HG03095 (cell line): Measurements from ENCODE around the gene DVL2.
"Not testable (repeated sequence)": the region's sequence is repeated elsewhere in the genome, so short reads cannot be mapped to it uniquely, and the experiment has no call there.

Experiments
- ATAC-seq: cut with Tn5 transposase; IDR thresholded peaks from one replicate; pipeline ENCODE4 v1.9.1; 2021; ENCODE audit warnings: moderate library complexity; ENCODE audit not compliant: unreplicated experiment

Gene DVL2

DNA sequence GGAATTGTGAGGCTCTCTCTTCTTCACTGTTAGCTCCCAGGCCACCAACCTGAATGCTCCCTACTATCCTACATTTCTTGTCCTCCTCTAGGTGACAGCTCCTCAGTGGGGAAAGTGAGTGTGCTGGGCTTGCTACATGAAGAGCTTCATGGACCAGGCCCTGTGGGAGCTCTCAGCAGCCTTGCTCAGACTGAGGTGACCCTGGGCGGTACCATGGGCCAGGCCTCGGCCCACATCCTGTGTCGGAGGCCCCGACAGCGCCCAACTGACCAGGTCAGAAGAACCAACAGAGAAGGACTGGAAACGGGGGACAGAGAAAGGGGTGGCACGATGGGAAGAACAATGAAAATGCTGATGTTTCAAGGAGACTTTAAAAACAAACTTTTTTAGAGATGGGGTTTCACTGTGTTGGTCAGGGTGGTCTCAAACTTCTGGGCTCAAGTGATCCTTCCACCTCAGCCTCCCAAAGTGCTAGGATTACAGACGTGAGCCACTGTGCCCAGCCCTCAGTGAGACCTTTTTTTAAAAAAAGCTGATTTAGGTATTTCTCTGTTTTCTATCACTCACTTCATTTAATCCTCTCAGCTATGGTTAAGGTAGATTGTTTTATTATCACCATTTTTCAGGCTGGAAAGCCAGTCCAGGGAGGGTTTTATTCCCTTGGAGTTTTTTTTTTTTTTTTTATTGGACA lies 22.6 kb upstream of the DVL2 start:
- ATAC-seq = no peak

DNA sequence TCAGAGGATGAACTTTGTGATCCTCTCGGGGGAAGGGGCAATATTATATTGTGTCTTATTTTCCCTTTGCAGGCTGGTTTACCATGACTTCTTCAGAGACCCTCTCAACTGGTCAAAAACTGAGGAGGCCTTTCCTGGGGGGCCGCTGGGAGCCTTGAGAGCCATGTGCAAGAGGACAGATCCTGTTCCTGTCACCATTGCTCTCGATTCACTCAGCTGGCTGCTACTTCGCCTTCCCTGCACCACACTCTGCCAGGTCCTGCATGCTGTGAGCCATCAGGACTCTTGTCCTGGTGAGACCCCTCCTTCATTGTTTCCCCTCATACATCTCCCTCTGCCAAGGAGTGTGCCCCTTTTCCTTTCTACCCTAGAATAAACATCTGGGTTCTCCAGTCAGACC lies 20.2 kb upstream of the DVL2 start:
- no peak for ATAC-seq

DNA sequence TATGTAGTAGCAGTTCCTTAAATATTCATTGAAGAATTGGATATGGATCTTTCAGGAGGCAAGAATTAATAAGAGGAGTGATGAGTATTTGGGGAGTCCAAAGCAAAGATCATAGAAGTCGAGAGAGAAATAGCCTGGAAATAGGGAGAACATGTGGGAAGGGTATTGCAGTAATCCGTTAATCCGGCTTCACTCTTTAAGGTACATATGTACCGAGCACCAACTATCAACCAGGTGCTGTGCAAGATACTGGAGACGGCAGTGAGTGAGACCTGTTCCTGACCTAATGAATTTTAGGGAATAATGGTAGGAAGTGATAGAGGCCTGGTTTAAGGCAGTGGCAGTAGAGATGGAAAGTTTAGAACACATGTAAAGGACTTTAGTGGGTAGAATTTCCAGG lies 18.8 kb upstream of the DVL2 start:
- ATAC-seq = no peak

DNA sequence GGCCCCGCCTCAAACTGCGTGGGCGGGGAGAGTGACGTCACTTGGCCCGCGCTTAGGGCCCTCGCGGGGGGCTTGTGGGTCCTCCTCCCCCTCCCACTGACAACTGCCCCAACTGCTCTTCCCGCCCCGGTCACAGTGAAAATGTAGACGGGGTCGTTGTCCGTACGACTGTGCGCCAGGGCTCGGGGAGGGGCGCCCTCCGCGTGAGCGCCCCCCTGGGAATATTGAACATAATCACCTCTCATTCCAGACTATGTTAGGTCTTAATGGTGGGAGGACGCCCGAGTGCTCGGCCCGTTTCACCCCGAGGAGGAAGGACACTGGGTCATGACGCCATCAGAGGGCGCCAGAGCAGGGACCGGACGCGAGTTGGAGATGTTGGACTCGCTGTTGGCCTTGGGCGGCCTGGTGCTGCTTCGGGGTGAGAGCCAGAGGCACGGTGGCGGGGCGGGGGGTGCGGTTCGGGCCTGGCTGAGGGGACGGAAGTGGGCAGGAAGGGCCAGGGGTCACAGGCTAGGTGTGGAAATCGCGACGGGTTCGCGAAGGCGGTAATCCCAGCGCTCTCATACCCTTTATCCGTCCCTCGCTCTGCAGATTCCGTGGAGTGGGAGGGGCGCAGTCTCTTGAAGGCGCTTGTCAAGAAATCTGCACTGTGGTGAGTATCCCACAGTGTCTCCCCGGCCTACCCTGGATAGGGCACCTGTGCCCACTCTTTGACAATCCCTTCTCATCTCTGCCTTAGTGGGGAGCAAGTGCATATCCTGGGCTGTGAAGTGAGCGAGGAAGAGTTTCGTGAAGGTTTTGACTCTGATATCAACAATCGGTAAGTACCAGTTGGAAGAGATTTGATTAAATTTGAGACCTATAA lies 18.1 kb upstream of the DVL2 start, which contains the start of gene ELP5:
ELP5 (plus strand) TSS at position 40 of the 868 bp plus-strand sequence; CDS start at position 376, 336 bp downstream.
- peak; percentile 47 for ATAC-seq

DNA sequence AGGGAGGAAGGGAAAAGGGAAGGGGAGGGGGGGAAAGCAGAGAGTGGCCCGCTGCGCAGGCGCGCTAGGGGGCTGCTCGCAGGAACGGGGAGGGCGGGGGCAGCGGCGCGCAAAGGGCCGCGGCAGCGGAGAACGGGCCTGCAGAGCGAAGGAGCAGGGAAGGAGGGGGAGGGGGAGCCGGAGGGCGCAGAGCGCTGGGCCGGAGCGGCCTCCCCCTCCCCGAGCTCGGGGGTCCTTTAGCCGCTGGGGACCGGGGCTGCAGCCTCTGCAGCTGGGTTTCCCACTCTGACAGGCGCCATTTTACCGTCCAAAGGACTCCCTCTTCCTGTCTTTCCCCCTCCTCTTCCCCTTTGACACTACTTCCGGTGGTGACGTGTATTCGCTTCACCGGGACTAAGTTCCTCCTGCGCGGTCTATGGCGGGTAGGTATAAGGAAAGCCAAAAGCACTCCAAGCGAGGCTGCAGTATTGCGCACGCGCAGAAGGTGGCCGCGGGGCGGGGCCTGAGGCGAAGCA lies 17.4 kb upstream of the DVL2 start, which contains the start of gene CTDNEP1:
CTDNEP1 (minus strand) TSS at position 74 of the 515 bp plus-strand sequence. CDS start 438 bp downstream, outside the sequence.
- ATAC-seq = peak; percentile 77

DNA sequence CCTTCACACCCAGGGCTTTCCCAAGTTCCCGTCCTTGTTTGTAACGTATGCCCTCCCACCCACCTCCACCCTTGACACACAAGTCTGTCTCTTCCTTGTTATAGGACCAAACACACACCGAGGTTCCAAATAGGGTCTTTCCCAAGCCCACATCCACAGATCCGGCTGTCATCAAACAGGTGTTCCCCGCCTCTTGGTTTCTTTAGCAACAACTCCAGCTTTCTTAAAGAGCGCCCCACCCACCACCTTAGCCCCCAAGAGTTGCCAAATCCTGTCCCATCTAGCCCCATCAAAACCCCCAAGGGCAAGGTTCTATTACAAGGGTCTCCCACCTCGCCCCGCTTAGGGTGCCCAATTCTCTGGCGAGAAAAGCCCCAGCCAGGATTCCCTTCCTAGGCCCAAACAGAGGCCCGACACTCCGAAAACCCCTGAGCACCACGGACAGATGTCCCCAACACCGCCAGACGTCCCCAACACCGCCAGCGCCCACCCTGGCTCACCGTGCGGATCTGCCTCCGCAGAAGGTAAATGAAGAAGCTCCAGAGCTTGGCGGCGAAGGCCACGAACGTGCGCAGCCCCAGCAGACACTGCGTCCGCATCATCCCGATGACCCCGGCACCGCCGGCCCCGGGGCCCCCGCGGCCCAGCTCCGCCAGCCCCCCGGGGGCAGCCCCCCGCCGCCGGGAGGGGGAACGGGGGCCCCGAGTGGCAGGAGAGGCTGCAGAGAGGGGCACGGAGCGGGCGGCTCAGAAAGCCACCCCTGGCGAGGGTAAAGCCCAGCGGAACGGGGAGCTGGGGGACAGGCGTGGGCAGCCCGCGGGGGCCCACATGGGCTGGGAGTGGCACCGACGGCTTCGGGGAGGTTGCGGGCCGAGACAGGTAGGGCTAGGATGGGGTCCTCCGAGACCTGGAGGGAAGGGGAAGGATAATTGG lies 16.6 kb upstream of the DVL2 start:
- no peak for ATAC-seq

DNA sequence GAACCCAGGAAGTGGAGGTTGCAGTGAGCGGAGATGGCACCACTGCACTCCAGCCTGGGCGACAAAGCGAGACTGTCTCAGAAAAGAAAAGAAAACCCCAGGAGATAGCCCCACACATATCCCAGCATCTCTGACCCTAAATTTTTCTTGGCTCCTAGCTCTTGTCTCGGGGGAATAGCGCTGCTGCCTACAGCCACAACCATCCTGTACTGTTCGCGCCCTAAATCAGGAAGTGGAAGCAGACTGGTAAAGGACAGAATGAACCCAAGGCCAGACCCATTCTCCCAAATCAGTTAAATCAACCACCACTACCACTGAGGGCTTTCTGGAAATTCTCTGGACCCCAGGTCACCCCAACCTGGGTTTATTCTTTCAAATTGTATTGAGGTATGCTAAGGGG lies 15.5 kb upstream of the DVL2 start:
- no peak for ATAC-seq

DNA sequence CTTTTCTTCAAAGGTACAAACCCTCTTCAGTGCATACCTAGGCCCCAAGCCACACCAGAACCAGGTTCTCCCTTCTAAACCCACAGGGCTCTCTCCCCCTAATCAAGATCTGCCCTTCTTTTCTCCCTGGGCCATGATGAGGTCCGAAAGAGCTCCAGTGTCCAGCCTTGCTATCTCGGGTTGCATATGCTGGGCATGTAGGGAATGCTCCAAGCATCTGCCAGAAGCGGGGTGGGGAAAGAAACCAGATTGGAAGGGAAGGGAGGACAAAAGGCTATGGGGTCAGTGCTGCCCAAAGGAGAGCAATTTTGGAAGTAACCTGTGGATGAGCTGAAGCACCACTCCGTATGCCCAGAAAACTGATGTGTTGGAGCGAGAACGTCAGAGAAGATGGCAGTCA lies 14.9 kb upstream of the DVL2 start:
- no peak for ATAC-seq

DNA sequence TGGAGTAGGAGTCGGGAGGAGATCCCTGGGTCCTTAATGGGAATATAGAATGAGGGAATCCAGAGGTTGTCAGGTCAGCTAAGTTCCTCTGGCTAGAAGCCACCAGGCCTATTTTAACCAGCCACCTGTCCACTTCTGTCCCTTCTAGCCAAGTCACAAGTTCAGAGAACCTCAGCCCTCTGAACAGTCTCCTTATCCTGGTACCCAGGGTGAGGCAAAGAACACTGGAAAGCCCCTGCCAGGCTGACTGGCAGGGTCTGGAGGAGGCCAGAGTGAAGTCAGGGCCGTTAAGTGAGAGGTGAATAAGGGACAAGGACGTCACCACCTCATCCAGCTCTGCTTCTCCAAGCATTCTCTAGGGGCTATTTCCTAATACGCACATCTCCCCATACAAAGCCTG lies 14.5 kb upstream of the DVL2 start:
- ATAC-seq = no peak

DNA sequence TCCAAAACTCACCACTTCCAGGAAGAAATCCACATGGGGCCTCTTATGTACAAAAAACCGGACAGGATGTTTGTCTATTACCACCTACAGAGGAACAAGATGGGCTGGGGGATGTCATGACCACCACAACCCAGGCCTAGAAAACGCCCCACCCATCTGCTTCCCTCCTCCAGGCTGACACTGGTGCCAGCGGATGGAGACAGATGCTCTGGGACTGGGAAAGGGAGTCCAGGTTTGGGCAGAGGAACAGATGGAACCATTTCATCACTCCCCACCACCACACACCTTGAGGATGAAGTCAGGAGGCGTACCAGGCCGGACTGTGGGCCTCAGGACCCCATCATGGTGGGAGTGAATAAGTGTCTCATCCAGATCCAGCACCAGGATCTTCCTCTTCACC lies 12.5 kb upstream of the DVL2 start:
- ATAC-seq = no peak

DNA sequence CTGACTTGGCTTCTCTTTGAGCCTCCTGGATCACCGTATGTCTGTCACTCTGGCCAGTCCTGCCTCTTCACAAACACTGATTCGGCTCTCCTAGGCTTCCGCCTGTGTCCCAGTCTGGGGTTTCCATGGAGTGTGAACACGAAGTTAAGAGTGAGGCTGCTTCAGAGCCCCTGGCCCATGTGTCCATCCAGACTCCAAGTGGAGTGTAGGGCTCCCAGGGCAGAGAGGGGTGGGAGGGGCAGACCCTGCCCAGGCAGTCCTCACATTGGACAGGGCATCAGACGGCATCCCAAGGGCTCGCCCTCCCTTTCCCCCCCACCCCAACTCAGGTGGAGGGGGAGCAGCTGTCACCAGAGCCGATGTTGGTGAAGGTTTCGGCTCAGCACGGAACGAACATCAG lies 9.5 kb upstream of the DVL2 start:
- ATAC-seq = not testable (repeated sequence)

DNA sequence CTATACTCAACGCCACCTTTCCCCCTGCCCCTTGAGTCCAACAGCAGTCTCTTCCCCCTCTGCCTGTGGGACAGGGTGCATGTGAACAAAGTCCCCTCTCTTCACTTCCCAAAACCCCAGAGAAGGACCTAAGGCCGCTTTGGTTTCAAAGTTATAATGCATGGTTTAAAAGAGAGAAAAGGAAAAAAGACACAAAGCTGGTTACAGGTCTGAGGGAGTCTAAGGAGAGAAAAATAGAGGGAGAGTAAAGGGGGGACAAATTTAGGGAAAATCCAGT lies 9.1 kb upstream of the DVL2 start:
- no peak for ATAC-seq

DNA sequence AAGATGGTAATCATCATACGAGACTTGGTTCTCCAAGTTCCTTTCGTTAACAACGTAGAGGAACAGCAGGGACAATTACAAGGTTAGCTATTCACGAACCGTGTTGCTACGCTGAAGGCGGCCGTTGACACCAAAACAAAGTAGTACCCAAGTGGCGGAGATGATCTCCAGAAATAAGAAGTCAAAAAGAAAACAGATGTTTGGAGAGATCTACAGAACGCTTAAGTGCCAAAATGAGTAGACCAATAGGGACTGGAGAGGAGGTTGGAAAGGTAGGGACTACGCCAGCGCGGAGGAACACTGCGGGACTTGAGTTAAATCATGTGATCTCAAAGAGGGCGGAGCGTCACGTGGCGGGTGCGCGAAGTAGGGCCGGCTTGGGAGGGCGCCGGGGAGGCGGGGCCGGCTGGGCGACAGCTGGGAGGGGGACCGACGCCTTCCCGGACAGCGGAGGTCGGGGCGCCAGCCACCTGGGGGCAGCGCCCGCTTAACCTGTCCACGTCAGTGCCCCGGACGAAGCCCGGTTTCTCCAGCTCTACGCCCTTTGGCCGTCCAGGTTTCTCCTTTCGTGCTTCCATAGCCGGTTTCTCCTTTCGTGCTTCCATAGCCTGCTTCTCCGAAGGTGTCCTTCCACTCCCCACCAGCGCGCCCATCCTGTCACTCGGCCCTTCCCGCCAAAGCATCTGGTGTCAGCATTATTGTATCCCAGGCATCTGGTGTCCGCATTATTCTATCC lies 8.6 kb upstream of the DVL2 start:
- ATAC-seq = no peak

DNA sequence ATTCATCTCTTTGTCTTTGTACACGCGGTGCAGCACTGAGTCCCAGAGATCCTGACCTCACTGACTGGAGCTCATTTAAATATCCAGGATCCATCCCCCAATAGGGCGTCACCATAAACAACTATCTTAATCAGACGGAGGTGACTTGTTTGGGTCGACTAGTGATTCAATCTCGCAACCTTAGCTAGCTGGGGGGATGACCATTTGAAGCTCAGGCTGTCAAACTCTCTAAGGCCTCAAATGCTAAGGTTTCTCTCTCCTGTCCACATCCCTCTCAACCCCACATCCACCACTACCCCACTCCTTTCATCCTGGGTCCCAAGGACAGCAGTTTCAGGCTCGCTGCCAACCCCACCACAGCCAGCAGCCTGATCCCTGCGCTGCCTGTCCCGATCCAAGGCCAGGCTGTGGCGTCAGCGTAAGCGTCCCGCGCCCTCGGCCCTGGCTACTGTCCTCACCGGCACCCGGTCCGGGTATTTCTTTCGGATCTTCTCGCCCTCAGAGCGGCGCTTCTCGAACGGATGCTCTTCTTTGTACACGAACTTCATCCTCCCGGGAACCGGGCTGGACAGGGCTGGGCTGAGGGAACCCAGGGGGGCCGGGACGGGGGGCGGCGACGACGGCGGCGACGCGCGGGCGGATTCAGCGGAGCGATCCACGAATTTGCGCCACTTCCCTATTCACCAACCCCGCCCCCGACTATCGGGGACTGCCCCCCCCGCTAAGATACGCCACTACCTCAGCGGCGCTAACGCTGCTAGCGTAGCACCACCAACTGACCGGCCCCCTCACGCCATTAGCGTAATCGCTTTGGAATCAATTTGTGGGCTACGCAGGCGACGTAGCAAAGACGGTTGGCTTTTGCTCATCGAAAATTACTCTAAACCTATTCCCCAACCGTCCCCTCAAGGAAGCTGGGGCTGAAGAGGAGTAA lies 7.7 kb upstream of the DVL2 start, which contains the start of gene GABARAP:
GABARAP (minus strand) TSS at position 667 of the 934 bp plus-strand sequence; CDS start at position 548, 119 bp downstream.
- ATAC-seq = no peak

DNA sequence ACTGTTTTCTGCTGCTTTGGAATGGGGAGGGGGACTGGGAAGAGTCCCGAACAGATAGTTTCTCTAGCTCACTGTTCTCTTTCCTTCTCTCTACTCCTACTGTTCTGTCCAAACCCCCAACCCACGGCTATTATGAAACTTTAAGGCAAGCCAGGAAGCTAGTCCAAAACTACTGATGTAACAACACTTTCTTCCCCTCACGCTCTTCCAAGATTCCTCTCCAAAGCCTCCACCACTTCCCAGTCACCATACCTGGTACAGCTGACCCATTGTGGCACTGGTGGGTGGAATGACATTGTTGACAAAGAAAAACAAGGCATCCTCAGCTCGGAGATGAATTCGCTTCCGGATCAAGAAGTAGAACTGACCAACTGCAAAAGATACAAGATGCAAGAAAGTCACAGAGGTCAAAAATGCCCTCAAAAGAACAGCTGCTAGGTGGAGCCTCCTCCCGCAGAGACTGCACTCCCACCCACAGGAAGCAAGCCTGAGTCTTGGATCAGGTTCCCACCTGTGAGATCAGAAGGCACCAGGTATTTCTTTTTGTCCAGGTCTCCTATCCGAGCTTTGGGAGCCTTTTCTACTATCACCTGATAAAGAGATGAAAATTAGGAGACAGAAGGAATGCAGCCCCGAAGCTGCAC lies 6.9 kb upstream of the DVL2 start:
- ATAC-seq = no peak

DNA sequence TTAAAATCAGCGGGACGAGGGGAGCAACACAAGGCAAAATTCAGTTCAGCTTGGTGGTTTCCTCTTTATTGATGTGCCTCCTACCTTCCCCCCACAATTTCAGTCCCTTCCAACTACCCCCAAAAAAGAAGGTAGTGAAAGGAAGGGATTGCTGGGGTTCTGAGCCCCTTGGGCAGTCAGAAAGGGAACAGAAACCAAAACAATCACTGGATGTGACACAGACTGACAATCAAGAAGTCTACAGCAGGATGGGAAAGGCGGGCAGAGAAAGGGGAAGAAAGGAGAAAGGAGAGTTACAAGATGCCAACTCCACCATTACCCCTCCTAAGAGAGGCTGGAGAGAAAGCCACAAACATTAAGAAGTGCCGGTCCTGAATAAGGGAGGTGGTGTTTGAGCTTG lies 6.1 kb upstream of the DVL2 start:
- no peak for ATAC-seq

DNA sequence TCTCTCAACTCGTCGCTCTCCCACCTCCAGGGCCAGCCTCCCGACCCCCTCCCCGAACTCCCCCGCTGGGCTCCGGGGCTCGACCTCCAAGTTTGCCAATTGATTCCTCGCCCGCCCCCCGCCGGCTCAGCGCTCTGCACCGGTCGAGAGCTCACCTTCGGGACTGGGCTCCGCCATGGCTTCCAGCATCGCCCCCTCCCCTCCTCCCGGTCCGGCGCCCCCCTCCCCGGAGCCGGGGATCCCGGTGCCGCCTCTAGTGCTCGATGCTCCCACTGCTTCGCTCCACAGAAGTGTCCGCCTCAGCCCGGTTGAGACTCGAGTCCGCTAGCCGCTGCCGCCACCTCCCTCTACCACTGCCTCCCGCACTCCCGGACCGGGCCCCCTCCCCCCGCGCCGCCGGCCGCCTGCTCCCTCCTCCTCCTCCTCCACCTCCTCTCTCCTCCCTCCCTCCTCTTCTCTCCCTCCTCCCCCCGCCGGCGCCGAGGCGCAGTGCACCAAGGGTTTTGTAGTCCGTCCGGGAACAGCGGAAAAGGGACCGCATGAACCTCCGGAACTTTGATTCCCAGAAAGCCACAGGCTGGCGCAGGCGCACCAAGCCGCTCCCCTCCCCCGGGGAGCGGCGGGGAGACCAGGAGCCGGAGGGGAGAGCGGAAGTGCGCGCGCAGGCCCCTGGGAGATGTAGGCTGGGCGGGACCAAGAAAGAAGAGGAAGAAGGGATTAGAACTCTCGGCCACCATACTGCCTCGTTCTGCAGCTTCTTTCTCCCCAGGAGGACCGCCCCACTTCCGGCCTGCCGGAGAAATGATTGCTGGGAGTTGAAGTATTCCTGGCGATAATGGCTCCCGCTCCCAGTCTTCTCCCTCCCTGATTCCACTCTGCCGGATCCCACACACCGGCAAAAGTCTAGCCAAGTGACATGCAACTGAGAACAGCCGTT lies 5.0 kb upstream of the DVL2 start, which contains the start of gene PHF23:
PHF23 (minus strand) TSS at position 367 of the 937 bp plus-strand sequence; CDS start at position 189, 178 bp downstream.
- peak; percentile 34 for ATAC-seq
